ENCODE measurements around the gene PCCA.

GRCh38 chr13:100527644-100528043, 438.8 kb downstream of the PCCA start:
- TF ChIP-seq EZH2 (IDR thresholded peaks at IDR 0.05; ENCODE audit: low read length, missing control alignments): no peak
- TF ChIP-seq, protein P1, sequence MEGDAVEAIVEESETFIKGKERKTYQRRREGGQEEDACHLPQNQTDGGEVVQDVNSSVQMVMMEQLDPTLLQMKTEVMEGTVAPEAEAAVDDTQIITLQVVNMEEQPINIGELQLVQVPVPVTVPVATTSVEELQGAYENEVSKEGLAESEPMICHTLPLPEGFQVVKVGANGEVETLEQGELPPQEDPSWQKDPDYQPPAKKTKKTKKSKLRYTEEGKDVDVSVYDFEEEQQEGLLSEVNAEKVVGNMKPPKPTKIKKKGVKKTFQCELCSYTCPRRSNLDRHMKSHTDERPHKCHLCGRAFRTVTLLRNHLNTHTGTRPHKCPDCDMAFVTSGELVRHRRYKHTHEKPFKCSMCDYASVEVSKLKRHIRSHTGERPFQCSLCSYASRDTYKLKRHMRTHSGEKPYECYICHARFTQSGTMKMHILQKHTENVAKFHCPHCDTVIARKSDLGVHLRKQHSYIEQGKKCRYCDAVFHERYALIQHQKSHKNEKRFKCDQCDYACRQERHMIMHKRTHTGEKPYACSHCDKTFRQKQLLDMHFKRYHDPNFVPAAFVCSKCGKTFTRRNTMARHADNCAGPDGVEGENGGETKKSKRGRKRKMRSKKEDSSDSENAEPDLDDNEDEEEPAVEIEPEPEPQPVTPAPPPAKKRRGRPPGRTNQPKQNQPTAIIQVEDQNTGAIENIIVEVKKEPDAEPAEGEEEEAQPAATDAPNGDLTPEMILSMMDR (conservative IDR thresholded peaks at IDR 0.05 in 1 of 2, IDR thresholded peaks at IDR 0.05 in 1 of 2; ENCODE audit: low read depth in 1 of 2, low read length in 2 of 2): no peak
